Hematopoietic multipotent progenitor cell treated with erythropoietin and hydrocortisone succinate and interleukin-3 and kit ligand, for 8 days (in vitro differentiated cells): ENCODE results near the gene ADGRA1.
"Not testable (repeated sequence)": the region's sequence is repeated elsewhere in the genome, so short reads cannot be mapped to it uniquely, and the experiment has no call there.

Experiments
- DNase-seq: peaks from one replicate; pipeline ENCODE4 v3.0.0-alpha.2; 2015

Gene ADGRA1

GRCh38 chr10:133087679-133088178 lies at the start of gene ADGRA1:
Gene ADGRA1, plus strand, starts transcription at chr10:133087924. Its CDS starts 986 bp downstream, at chr10:133088910.
- no peak for DNase-seq

GRCh38 chr10:133038036-133038823 lies 49.5 kb upstream of the ADGRA1 start:
- no peak for DNase-seq

- no peak for DNase-seq
Measured at GRCh38 chr10:133039107-133039802, 48.5 kb upstream of the ADGRA1 start.

- no peak for DNase-seq
Measured at GRCh38 chr10:133039803-133040165, 47.9 kb upstream of the ADGRA1 start.

- no peak for DNase-seq
Measured at GRCh38 chr10:133040198-133040597, 47.5 kb upstream of the ADGRA1 start.

GRCh38 chr10:133041101-133041500 lies 46.6 kb upstream of the ADGRA1 start:
- no peak for DNase-seq

- no peak for DNase-seq
Measured at GRCh38 chr10:133042061-133042460, 45.7 kb upstream of the ADGRA1 start.

GRCh38 chr10:133042816-133043215 lies 44.9 kb upstream of the ADGRA1 start:
- DNase-seq, result no peak

- no peak for DNase-seq
Measured at GRCh38 chr10:133043541-133044225, 44.0 kb upstream of the ADGRA1 start.

- no peak for DNase-seq
Measured at GRCh38 chr10:133044401-133044811, 43.3 kb upstream of the ADGRA1 start.

- DNase-seq, result no peak
Measured at GRCh38 chr10:133045556-133046389, 42.0 kb upstream of the ADGRA1 start.

- DNase-seq, result no peak
Measured at GRCh38 chr10:133046390-133046765, 41.3 kb upstream of the ADGRA1 start.

- no peak for DNase-seq
Measured at GRCh38 chr10:133047526-133048123, 40.1 kb upstream of the ADGRA1 start.

- no peak for DNase-seq
Measured at GRCh38 chr10:133048266-133048665, 39.5 kb upstream of the ADGRA1 start.

GRCh38 chr10:133048926-133049325 lies 38.8 kb upstream of the ADGRA1 start:
- no peak for DNase-seq

- no peak for DNase-seq
Measured at GRCh38 chr10:133049639-133050038, 38.1 kb upstream of the ADGRA1 start.

- DNase-seq, result no peak
Measured at GRCh38 chr10:133050371-133050770, 37.4 kb upstream of the ADGRA1 start.

- DNase-seq, result no peak
Measured at GRCh38 chr10:133052076-133052475, 35.6 kb upstream of the ADGRA1 start.

GRCh38 chr10:133053527-133054133 lies 34.1 kb upstream of the ADGRA1 start:
- DNase-seq, result not testable (repeated sequence)

GRCh38 chr10:133055470-133055869 lies 32.3 kb upstream of the ADGRA1 start:
- no peak for DNase-seq

GRCh38 chr10:133056001-133056400 lies 31.7 kb upstream of the ADGRA1 start:
- DNase-seq, result no peak

- DNase-seq, result no peak
Measured at GRCh38 chr10:133056651-133057178, 31.0 kb upstream of the ADGRA1 start.
